SK-MEL-5 (cell line): ENCODE measurements around the gene ME1. TPM values are rescaled to one million over a fixed set of nuclear protein-coding genes. Genes with fewer than 3 reads are reported as not detected.
"Not testable (repeated sequence)": the region's sequence is repeated elsewhere in the genome, so short reads cannot be mapped to it uniquely, and the experiment has no call there.

Experiments
- DNase-seq: peaks from one replicate; pipeline ENCODE4 v3.0.0-alpha.2; 2016; ENCODE audit warnings: low read depth, low spot score
- in situ Hi-C: cut with HindIII; loops from 2 replicates; pipeline ENCODE4 v1.10.0; 2016; ENCODE audit warnings: low sequenced_read_pairs, high pct_unique_total_duplicates, low pct_unique_long_range_greater_than_20kb
- total RNA-seq: library from RNA; depleted of rRNA; stranded (reverse); fragments of >200 nt; shearing (Covaris generic); gene quantifications from 2 replicates; pipeline ENCODE4 v1.2.3, GENCODE V29; 2014

The ME1 gene
- total RNA-seq, 1 experiment from 2014 or later: 9.4 TPM

DNA sequence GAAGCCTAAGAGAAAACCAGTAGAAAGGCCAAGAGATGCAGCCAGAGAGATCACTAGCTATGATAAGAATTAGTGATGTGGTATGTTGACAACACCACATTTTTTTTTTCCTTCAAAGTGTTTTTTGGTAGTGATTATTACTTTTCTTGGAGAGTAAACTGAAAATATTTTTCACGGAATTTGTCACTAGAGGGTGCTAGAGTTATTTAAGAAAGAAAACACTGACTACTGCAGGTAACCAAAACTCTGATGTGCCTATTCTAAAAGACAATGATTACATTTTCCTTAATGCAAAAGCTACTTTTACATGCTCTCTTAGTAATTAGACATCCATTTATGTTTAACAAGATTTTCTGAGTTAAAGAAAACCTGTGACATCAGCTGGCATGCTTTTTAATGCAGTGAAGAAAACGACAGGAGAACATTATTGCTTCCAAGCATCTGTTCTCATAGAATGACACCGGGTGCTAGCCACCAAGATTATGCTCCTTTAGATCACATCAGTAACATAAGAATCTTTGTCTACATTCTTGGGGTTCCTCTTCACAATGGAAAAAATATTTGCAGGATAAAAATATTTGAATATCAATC, 208.9 kb downstream of the ME1 start:
- in situ Hi-C loops: loop anchor here (25.0 kb wide), 1 partner anchor 290 kb away; the partner anchor contains the start of gene PRSS35
- DNase-seq: peak; percentile 57

DNA sequence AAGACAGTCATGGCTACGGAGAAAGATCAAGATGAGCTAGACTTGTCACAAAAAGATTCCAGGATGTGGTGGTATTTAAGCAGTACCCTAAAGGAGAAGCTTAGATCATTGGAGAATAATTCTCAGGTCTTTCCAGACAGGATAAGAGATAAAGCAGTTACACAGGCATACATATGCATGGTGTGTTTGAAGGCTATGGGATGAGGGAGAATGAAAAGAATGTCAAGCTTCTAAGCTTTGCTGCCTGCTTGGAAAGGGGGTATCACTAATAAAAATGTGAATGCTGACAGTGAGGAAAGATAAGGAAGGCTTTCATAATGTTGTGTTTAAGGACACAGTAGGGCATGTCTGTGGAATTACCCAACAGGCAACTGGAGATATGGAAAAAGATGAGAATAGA, 209.6 kb downstream of the ME1 start:
- DNase-seq: no peak
- in situ Hi-C loops: loop anchor here (25.0 kb wide), 1 partner anchor 291 kb away; the partner anchor contains the start of gene PRSS35

- in situ Hi-C loops: loop anchor here (25.0 kb wide), 1 partner anchor 292 kb away; the partner anchor contains the start of gene PRSS35
- DNase-seq: no peak
Observed at GRCh38 chr6:83220121-83220520, 210.7 kb downstream of the ME1 start.

DNA sequence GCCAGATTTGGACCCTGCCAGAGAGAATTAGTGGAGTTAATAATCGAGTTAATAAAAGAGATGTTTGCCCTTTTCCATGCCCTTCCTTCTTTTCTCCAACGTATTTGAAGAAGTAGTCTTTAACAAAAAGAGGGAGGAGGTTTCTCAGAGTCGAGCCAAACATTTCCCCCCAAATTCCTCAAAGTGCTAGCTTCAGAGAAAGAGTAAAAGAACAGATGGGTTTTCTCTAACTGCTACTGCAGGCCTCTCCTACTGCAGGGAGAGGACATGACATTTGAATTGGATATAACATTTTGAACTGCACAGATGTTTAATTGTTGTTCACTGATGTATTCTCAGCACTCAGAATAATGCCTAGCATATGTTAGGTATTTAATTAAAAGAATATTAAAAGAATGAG, 212.2 kb downstream of the ME1 start:
- in situ Hi-C loops: loop anchor here (25.0 kb wide), 1 partner anchor 294 kb away; the partner anchor contains the start of gene PRSS35

DNA sequence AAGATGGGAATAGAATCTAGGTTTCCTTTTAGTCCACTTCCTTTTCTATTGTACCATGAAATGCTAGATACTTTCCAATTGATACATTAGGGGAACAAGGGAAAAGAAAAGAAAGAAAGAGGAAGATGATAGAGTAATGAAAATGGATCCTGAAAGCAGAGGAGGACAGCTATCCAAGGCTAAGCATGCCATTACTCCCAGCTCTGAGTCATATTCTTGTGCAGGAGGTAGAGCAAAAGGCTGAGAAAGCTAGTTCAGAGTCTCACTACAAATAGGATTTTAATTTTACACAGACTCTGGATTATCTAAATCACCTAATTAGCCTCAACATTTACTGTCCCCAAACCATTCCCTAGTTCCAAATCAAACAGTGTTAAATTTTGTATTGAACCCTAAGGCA, 214.0 kb downstream of the ME1 start:
- no peak for DNase-seq
- in situ Hi-C loops: loop anchor here (25.0 kb wide), 1 partner anchor 295 kb away; the partner anchor contains the start of gene PRSS35

More for the DNA sequence above, 212.2 kb downstream of the ME1 start:
- DNase-seq: no peak

- in situ Hi-C loops: loop anchor here (25.0 kb wide), 1 partner anchor 297 kb away; the partner anchor contains the start of gene PRSS35
Observed at GRCh38 chr6:83215131-83216047, 215.5 kb downstream of the ME1 start.

GRCh38 chr6:83202031-83202430, 228.8 kb downstream of the ME1 start:
- DNase-seq: no peak
- in situ Hi-C loops: loop anchor here (25.0 kb wide), 1 partner anchor 310 kb away; the partner anchor contains the start of gene PRSS35

More at GRCh38 chr6:83215131-83216047, 215.5 kb downstream of the ME1 start:
- peak; percentile 86 for DNase-seq

- in situ Hi-C loops: loop anchor here (25.0 kb wide), 1 partner anchor 312 kb away; the partner anchor contains the start of gene PRSS35
- no peak for DNase-seq
Observed at GRCh38 chr6:83199863-83200225, 231.0 kb downstream of the ME1 start.

- in situ Hi-C loops: no loop called here
- no peak for DNase-seq
Observed at GRCh38 chr6:83199173-83199862, 231.5 kb downstream of the ME1 start.

GRCh38 chr6:83198486-83199172, 232.2 kb downstream of the ME1 start:
- DNase-seq: no peak
- in situ Hi-C loops: no loop called here

GRCh38 chr6:83193747-83194566, 236.9 kb downstream of the ME1 start:
- peak; percentile 14 for DNase-seq
- in situ Hi-C loops: no loop called here

GRCh38 chr6:83192871-83193746, 237.7 kb downstream of the ME1 start, which contains the start of the genes PGM3 and RWDD2A:
PGM3 (minus strand) TSS chr6:83193265; CDS start chr6:83191012, 2,253 bp downstream.
RWDD2A (plus strand) TSS chr6:83193357; CDS start chr6:83194452, 1,095 bp downstream.
- in situ Hi-C loops: no loop called here
- DNase-seq: peak; percentile 81

DNA sequence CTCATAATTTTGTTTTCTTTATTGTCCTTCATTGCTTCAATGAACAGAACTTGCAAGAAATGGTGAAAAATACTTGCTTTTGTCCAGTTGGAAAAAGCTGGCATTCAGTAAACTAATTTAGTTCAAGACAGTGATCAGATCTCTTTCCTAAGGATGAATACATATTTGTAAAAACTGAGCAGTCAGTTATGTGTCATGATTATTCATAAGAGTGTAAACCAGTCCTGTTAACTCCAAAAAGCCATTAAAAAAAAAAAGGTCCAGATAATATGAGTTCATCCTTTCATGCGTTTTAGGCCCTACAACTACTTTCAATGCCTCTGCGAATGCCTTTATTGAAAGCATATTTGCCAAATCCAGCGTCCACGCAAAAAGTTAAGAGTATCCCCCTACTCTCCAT, 238.4 kb downstream of the ME1 start:
- in situ Hi-C loops: no loop called here

DNA sequence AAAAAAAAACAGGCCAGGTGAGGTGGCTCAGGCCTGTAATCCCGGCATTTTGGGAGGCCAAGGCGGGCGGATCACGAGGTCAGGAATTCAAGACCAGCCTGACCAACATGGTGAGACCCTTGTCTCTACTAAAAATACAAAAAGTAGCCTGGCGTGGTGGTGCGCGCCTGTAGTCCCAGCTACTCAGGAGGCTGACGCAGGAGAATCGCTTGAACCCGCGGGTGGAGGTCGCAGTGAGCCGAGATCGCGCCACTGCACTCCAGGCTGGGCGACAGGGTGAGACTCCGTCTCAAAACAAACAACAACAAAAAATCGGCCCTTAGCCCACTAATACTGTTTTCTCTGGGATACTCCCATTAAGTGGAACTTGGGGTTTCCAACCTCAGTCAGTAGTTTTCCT, 238.9 kb downstream of the ME1 start:
- in situ Hi-C loops, DNase-seq: not testable (repeated sequence)

More for the DNA sequence above, 238.4 kb downstream of the ME1 start:
- no peak for DNase-seq

GRCh38 chr6:83190626-83191025, 240.2 kb downstream of the ME1 start:
- in situ Hi-C loops: no loop called here
- DNase-seq: no peak
